CD4-positive, alpha-beta T cell treated with Interleukin-4 for 4 hours (primary cell): ENCODE measurements around the gene INTS2.
"Not testable (repeated sequence)": the region's sequence is repeated elsewhere in the genome, so short reads cannot be mapped to it uniquely, and the experiment has no call there.

Source experiments
- DNase-seq: peaks from one replicate; pipeline ENCODE4 v3.0.0-alpha.2; 2020

INTS2 gene, protein sequence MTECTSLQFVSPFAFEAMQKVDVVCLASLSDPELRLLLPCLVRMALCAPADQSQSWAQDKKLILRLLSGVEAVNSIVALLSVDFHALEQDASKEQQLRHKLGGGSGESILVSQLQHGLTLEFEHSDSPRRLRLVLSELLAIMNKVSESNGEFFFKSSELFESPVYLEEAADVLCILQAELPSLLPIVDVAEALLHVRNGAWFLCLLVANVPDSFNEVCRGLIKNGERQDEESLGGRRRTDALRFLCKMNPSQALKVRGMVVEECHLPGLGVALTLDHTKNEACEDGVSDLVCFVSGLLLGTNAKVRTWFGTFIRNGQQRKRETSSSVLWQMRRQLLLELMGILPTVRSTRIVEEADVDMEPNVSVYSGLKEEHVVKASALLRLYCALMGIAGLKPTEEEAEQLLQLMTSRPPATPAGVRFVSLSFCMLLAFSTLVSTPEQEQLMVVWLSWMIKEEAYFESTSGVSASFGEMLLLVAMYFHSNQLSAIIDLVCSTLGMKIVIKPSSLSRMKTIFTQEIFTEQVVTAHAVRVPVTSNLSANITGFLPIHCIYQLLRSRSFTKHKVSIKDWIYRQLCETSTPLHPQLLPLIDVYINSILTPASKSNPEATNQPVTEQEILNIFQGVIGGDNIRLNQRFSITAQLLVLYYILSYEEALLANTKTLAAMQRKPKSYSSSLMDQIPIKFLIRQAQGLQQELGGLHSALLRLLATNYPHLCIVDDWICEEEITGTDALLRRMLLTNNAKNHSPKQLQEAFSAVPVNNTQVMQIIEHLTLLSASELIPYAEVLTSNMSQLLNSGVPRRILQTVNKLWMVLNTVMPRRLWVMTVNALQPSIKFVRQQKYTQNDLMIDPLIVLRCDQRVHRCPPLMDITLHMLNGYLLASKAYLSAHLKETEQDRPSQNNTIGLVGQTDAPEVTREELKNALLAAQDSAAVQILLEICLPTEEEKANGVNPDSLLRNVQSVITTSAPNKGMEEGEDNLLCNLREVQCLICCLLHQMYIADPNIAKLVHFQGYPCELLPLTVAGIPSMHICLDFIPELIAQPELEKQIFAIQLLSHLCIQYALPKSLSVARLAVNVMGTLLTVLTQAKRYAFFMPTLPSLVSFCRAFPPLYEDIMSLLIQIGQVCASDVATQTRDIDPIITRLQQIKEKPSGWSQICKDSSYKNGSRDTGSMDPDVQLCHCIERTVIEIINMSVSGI

GRCh38 chr17:61927208-61928100 lies at the start of gene INTS2:
Gene INTS2 (minus strand): TSS chr17:61927982. CDS start chr17:61926644, 1,338 bp downstream.
- peak; percentile 97 for DNase-seq

- DNase-seq, result no peak
Observed at GRCh38 chr17:61974115-61974514, 46.3 kb upstream of the INTS2 start.

DNA sequence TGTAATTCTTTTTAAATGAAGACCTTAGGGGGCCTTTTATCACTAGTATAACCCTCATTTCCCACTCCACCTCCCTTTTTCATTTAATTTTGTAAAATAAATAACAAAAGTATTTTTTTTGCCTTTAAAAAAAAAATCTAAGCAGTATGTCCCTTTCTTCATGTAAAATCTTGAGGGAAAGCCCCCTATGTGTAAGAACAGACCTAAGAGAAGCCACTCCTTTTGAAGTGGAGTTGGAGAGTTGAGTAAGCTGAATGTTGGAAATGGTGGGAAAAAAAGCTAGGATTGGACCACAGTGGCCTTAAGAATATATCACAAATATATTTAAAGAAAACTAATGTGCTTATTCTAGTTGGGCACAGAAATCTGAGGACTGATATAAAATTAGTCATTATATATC lies 44.5 kb upstream of the INTS2 start:
- DNase-seq, result no peak

DNA sequence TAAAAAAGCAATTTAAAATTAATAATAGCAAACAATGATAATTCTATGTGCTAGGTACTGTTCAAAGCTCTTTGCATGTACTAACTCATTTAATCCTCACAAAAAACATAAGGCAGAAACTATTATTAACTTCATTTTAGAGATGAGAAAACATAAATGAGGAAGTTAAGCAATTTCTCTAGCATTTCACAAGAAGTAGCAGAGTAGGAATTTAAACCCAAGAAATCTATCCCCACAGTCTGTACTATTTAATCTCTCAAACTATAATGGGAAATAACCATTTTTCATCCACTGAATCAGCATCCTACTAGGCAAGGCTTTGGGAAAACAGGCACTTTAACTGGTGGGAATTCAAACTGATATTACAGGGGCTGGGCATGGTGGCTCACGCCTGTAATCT lies 42.2 kb upstream of the INTS2 start:
- no peak for DNase-seq

- no peak for DNase-seq
Observed at GRCh38 chr17:61968757-61969156, 41.0 kb upstream of the INTS2 start.

GRCh38 chr17:61967729-61968128 lies 39.9 kb upstream of the INTS2 start:
- no peak for DNase-seq

DNA sequence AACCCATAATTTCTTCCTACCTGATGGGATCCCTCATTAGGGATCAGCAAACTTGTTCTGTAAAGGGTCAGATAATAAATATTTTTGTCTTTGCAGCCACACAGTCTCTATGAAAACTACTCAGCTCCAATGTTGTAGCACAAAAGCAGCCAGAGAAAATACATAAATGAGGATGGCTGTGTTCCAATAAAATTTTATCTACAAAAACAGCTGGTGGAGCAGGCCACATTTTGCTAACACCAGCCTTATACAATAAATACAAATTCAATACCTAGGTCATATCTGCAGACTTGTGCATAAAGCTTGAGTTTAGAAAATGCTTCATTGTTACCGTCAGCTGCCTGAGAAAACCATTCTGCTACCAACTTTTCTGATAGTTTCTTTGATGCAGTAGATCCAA lies 38.4 kb upstream of the INTS2 start:
- no peak for DNase-seq

DNA sequence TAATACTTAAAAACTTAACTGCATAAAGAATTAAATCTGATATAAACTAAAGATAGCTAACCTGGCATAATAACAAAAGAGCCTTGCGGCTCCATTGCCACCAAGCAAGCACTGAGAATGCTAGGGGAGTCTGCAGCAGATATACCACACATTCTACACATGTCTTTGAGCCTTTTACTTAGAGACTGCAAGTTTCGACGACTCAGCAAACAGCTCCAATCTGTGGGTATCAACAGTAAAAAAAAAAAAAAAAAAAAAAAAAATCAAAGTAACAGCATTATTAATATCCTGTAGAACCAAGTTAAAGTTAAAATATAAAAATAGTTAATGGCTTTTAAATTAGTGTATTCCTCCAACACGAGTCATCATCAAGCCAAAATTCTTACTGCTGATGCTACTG lies 27.8 kb upstream of the INTS2 start:
- DNase-seq, result no peak

DNA sequence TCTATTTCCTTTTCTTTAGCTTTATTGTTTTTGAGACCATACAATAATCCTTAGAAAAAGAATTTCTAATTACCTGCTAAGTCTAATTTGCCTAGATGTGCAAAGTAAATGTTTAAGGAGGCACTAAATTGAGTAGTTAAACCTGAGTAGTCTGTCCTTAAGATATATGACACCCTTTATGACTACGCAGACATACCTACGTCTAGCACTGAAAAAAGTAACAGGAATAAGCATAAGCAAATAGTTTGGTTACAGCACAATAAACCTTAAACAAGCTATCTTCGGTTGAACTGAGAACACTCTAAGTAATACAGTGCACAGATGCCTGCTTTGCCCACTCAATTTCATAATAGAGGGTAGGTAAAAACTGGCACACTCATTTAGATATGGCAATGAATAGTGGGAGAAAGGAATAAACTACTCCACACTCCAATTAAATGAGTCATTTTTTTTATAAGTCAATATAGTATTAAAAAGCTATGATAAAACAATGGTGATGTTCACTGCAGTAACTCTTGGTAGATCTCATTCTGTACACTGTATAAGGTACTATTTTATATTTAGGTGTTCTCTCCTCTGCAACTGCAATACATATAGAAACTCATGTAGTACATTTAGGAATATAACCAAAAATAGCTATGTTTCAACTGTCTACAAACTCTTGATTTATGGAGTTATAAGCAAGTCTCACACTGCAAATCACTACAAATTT lies 19.7 kb upstream of the INTS2 start:
- no peak for DNase-seq

DNA sequence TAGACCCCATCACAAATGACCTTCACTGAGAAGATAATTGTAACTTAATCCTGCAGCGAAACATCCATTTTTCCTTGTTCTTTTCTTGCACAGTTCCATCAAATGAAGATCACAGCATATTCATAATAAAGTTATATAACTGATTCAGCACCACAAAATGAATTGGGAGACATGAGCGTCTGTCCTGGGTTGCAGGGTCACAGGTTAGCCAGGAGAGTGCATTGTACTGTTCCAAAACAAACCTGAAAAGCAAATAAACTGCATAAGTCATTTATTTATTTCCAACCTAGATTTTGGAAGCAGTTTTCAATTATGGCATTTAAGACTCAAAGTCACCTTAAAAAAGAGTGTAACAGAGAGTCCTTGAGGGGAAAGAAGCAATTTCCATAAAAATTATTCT lies 18.6 kb upstream of the INTS2 start:
- DNase-seq, result no peak

DNA sequence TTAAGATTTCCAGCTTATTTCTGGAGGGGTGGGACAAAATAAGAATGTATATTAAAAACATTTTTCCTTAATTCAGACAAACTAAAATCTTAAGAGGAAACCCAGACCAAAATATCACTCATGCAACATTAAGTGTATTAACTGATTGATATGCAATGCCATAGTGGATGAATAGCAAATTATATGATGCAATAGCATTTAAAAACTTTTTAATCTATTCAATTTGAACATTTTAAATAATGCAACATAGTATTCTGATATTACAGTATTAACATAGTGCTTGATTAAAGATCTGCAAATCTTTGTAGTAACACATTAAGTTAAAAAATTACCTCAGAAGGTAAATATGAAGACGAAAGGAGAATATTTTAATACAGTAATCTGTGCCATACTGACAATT lies 15.3 kb upstream of the INTS2 start:
- DNase-seq, result no peak

GRCh38 chr17:61942085-61942484 lies 14.3 kb upstream of the INTS2 start:
- DNase-seq, result no peak

- DNase-seq, result no peak
Observed at GRCh38 chr17:61928101-61928436, 287 bp upstream of the INTS2 start.

DNA sequence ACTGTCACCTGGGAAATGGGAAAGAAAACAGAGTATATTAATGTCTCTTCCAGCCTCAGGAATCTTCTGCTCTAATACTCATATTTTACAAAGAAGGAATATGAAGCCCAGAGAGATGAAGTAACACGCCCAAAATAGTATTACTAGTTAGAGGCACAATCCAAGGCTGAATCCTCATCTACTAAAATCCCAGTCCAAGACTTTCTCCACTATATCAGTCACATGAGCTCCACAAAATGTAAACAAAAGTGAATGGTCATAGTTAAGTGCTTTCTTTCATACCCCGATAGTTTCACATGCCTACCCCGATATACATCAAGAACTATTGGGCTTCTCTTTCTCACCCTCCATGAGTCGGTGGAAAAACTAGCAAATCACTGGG lies 965 bp downstream of the INTS2 start:
- peak; percentile 1 for DNase-seq

DNA sequence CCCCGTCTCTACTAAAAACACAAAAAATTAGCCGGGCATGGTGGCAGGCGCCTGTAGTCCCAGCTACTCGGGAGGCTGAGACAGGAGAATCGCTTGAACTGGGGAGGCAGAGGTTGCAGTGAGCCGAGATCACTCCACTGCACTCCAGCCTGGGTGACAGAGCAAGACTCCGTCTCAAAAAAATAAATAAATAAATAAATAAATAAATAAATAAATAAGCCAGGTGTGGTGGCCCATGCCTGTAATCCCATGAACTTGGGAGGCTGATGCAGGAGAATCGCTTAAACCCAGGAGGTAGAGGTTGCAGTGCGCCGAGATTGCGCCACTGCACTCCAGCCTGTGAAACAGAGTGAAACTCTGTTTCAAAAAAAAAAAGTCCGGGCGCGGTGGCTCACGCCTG lies 12.6 kb downstream of the INTS2 start:
- DNase-seq, result not testable (repeated sequence)

GRCh38 chr17:61908292-61909037 lies 19.3 kb downstream of the INTS2 start:
- no peak for DNase-seq

DNA sequence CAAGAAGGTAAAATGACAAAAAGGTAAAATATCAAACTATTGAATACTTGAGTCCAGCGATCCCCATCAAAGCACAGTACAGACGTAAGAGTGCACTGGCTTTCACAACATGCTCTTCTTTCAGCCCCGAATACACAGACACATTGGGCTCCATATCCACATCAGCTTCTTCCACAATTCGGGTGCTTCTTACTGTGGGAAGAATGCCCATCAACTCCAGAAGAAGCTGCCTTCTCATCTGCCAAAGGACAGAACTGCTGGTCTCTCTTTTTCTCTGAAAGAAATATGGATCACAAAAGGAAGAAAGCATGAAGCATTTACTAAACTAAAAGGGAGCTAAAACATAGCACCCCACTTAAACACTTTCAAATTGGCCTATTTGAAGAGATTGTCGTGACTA lies 20.4 kb downstream of the INTS2 start:
- no peak for DNase-seq

- DNase-seq, result peak; percentile 69
Observed at GRCh38 chr17:61904094-61904710, 23.6 kb downstream of the INTS2 start.

GRCh38 chr17:61903251-61903650 lies 24.5 kb downstream of the INTS2 start:
- no peak for DNase-seq

- no peak for DNase-seq
Observed at GRCh38 chr17:61897548-61898180, 30.1 kb downstream of the INTS2 start.
